Kidney (tissue), 14 donors: Measurements from ENCODE around the gene L3MBTL4. TPM values are rescaled to one million over a fixed set of nuclear protein-coding genes. Genes with fewer than 3 reads are reported as not detected.

Experiments
- DNase-seq, 5 donors: peaks; one replicate each; pipeline ENCODE4 v3.0.0-alpha.2; 2013 to 2020
- FAIRE-seq: peaks from 2 replicates; lab custom pipeline; 2012; peaks lifted over from hg19 to GRCh38; lab: Jason Lieb, UNC
- H3K27ac ChIP-seq, 2 donors: one replicate each; pipeline ENCODE4 v1.7.0; 2013; ENCODE audit warnings: low read depth in 2 of 2, low read length in 2 of 2, inconsistent platforms in 1 of 2
- H3K27me3 ChIP-seq: one replicate; pipeline ENCODE4 v1.7.1; 2013; ENCODE audit warnings: low read length, inconsistent platforms; ENCODE audit not compliant: control insufficient read depth, insufficient read depth
- H3K36me3 ChIP-seq, 3 donors: one replicate each; pipeline versions ENCODE4 v1.7.0 to v1.7.1; 2013; ENCODE audit warnings: low read length in 3 of 3, control low read depth in 1 of 3, inconsistent platforms in 1 of 3; ENCODE audit not compliant: insufficient read depth in 3 of 3, control insufficient read depth in 2 of 3
- H3K4me1 ChIP-seq, 3 donors: one replicate each; pipeline versions ENCODE4 v1.7.0 to v1.7.1; 2013; ENCODE audit warnings: low read length in 3 of 3, inconsistent platforms in 1 of 3, low read depth in 1 of 3; ENCODE audit not compliant: control insufficient read depth in 2 of 3, insufficient read depth in 2 of 3
- H3K4me3 ChIP-seq, 3 donors: one replicate each; pipeline versions ENCODE4 v1.7.0 to v1.8.1; 2013; ENCODE audit warnings: low read length in 3 of 3, control low read depth in 1 of 3, inconsistent platforms in 1 of 3
- H3K9ac ChIP-seq, 3 donors: one replicate each; pipeline versions ENCODE4 v1.7.0 to v1.7.1; 2013; ENCODE audit warnings: low read length in 3 of 3, control low read depth in 1 of 3, inconsistent platforms in 1 of 3
- H3K9me3 ChIP-seq, 3 donors: one replicate each; pipeline versions ENCODE4 v1.7.0 to v1.7.1; 2013; ENCODE audit warnings: low read length in 3 of 3, control low read depth in 1 of 3, inconsistent platforms in 1 of 3; ENCODE audit not compliant: control insufficient read depth in 2 of 3, insufficient read depth in 1 of 3
- intact Hi-C: fragments of 100-400 bp; cut with DNase I; formaldehyde crosslinking; loops from one replicate; pipeline ENCODE4 v1.11.1; 2022
- polyA plus RNA-seq: library from polyadenylated mRNA; stranded (reverse); fragments of 350-450 nt; fragmentation: Illumina TruSeq; extraction: RNeasy Lipid Tissue Mini Kit (QIAGEN cat#74804); gene quantifications from one replicate; pipeline ENCODE4 v1.2.3, GENCODE V29; 2014; ENCODE audit warnings: low read depth, low replicate concordance; ENCODE audit not compliant: insufficient read depth
- total RNA-seq: library from RNA; stranded (reverse); fragmentation: NEBNext Ultra II Directional; extraction: Animal tissue kit (Norgen Biotek cat#: 25700); gene quantifications from one replicate; pipeline ENCODE4 v1.2.1, GENCODE V29; 2021
- TF ChIP-seq, protein P1 (sequence below): IDR thresholded peaks from 3 replicates; pipeline ENCODE4 v1.5.1; 2012; ENCODE audit warnings: mild to moderate bottlenecking, moderate library complexity, borderline replicate concordance; ENCODE audit not compliant: insufficient read depth; ENCODE audit errors: extremely low read depth
- donor health status: control.
- donor health status: control.
- donor health status: control.
- donor health status: control.
- donor health status: control.
- donor health status: DM: yes; HTN: yes; CAD: no.
- donor health status: Normal renal cell carcinoma (clear cell type).

The L3MBTL4 gene
- total and polyA plus RNA-seq, 2 donors from 2014 or later, result 3.9 to 15.2 TPM

DNA sequence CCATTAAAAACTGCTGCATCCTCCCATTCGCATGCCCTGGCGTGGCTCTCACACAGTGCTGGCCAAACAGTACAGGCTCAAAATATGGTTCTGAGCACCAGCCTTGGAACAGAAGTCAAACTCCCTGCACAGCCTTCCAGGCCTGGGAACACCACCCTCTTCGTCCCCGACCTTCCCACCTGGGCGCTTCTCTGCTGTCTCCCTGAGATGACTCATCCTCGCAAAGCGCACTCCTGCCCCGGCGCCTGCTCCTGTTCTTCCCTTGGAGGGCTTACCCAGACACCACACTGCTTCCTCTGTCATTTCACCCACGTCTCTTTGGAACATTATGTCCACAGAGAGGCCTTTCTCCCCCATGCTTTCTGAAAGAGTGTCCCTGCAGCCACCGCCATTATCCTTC is 172.7 kb downstream of the L3MBTL4 start:
- H3K27ac ChIP-seq, result no peak overlapping the region
- TF ChIP-seq, protein P1, sequence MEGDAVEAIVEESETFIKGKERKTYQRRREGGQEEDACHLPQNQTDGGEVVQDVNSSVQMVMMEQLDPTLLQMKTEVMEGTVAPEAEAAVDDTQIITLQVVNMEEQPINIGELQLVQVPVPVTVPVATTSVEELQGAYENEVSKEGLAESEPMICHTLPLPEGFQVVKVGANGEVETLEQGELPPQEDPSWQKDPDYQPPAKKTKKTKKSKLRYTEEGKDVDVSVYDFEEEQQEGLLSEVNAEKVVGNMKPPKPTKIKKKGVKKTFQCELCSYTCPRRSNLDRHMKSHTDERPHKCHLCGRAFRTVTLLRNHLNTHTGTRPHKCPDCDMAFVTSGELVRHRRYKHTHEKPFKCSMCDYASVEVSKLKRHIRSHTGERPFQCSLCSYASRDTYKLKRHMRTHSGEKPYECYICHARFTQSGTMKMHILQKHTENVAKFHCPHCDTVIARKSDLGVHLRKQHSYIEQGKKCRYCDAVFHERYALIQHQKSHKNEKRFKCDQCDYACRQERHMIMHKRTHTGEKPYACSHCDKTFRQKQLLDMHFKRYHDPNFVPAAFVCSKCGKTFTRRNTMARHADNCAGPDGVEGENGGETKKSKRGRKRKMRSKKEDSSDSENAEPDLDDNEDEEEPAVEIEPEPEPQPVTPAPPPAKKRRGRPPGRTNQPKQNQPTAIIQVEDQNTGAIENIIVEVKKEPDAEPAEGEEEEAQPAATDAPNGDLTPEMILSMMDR, result no peak
- no peaks in the 10 kb centered on the region for H3K4me1 ChIP-seq
- H3K9ac ChIP-seq, result no peak overlapping the region
- intact Hi-C loops, result no loop called here
- no peaks in the 10 kb centered on the region for H3K9me3 ChIP-seq
- DNase-seq, result no peak
- no peak overlapping the region for H3K4me3 ChIP-seq
- H3K36me3 ChIP-seq, result peaks cover 0 to 2% (median 0%) of the 10 kb centered on the region in 3 donors
- no peaks in the 10 kb centered on the region for H3K27me3 ChIP-seq
- no peak for FAIRE-seq

DNA sequence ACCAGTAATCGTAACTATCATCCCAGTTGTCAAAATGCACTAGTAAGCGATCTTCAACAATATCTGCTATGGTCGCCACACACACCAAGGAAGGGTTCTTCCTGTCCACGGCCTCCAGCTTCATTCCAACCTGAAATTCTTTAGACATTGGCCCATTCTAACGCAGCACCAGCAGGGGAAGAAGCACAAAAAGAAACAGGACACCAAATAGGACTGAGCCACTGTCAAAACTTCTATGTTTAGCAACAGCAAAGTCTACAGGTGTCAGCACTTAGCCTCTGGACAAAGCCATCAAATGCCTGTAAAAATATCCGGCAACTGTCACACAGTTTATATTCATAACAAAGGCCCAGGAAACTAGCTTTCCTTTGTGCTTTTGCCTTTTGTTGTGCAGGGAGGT is 175.0 kb downstream of the L3MBTL4 start:
- no peak for FAIRE-seq

DNA sequence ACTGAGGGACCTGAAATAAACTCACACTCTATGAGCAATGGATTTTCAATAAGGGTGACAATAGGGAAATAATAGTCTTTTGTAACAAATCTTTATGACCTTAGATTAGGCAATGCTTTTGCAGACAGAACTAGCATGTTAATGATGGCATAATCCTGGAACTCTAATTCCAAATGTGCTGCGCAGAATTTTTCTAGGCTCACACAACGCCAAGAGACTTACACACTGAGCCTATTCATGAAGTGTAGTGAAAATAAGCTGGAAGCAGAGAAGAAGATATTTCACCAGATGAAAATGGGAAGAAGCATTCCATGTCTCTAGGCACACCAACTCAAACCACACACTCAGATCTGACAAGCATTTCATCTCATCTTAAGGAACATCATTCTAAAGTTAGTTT is 178.5 kb downstream of the L3MBTL4 start:
- no peak overlapping the region for H3K9ac ChIP-seq
- peaks cover 0 to 2% (median 0%) of the 10 kb centered on the region in 3 donors for H3K36me3 ChIP-seq
- intact Hi-C loops, result no loop called here
- no peaks in the 10 kb centered on the region for H3K27me3 ChIP-seq
- no peak overlapping the region for H3K4me3 ChIP-seq
- no peak overlapping the region for H3K27ac ChIP-seq
- H3K9me3 ChIP-seq, result no peaks in the 10 kb centered on the region
- TF ChIP-seq, protein P1, result no peak
- no peaks in the 10 kb centered on the region for H3K4me1 ChIP-seq
- DNase-seq, result no peak
- no peak for FAIRE-seq

More for the DNA sequence above, 175.0 kb downstream of the L3MBTL4 start:
- Histone ChIP-seq H3K4me1 (no peaks in the 10 kb centered on the region), H3K36me3 (peaks cover 0 to 2% (median 0%) of the 10 kb centered on the region in 3 donors), H3K4me3 (no peak overlapping the region), H3K9ac (no peak overlapping the region), H3K9me3 (no peaks in the 10 kb centered on the region), H3K27ac (no peak overlapping the region), H3K27me3 (no peaks in the 10 kb centered on the region)
- intact Hi-C loops, result no loop called here
- TF ChIP-seq, protein P1, result no peak
- peak in 1 of 5 donors; percentile 7 for DNase-seq

DNA sequence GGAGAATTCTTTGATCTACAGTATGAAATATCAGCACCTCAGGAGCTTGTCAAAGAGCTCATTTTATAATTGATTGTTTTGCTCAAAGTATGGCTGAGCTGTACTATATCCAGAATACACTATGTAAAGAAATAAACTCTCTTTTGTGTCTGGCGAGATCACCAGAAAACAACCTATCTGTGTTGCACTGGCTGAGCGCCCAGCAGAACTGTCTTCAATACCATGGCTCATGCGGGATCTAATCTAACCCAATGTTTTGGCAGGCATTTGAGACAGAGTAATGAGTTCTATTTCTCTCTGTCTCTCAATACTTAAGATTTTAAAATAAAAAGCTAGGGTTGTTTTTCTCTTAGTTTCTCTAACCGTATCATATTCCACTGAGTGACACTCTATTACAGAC is 192.4 kb downstream of the L3MBTL4 start:
- H3K4me1 ChIP-seq, result no peaks in the 10 kb centered on the region
- TF ChIP-seq, protein P1, result no peak
- FAIRE-seq (no peak), DNase-seq (no peak)
- peaks cover 0 to 2% (median 0%) of the 10 kb centered on the region in 3 donors for H3K36me3 ChIP-seq
- H3K27me3 ChIP-seq, result no peaks in the 10 kb centered on the region
- H3K27ac ChIP-seq, result no peak overlapping the region
- intact Hi-C loops, result no loop called here
- no peak overlapping the region for H3K9ac ChIP-seq
- H3K4me3 ChIP-seq, result no peak overlapping the region
- peaks cover 0 to 3% (median 0%) of the 10 kb centered on the region in 3 donors for H3K9me3 ChIP-seq
